SHP77 (cell line): ENCODE measurements around the gene BTBD10.
"Not testable (repeated sequence)": the region's sequence is repeated elsewhere in the genome, so short reads cannot be mapped to it uniquely, and the experiment has no call there.

Experiments
- DNase-seq, 2 experiments: peaks; one replicate each; lab custom pipeline; 2025; lab: John Stamatoyannopoulos, UW

Gene BTBD10

DNA sequence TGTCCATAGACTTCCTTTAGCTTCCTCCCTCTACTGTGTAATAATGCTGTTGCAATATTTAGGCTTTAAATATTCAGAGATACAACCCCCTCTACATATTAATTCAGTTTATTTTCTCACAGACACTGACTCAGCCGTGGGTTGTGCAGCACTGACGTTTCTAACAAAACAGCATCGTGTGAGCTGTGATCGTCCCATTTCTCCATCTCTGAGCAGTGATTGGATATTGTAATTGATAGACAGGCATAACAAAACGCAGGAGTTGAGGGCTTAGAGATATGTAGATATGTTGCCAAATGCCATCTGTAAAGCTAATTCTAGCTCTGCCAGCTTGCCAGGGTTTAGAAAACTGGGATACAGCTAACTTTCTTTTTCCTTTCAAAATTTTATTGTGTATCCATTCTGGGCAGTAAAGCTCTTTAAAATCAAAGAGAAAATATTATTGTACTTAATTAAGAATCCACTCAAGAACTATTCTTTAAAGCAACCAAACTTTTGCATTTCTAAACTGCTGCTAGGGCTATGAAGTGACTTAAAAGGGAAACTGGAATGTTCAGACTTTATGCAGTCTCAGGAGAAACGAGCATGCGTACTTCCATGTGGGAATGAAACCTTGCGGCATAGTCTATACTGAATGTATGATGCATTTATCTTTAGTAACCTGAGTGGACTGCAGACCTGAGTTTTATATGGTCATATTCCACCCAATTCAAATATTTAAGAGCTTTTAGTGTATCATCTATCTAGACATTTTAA is 22.7 kb downstream of the BTBD10 start:
- peak; percentile 4 to 15 for DNase-seq

DNA sequence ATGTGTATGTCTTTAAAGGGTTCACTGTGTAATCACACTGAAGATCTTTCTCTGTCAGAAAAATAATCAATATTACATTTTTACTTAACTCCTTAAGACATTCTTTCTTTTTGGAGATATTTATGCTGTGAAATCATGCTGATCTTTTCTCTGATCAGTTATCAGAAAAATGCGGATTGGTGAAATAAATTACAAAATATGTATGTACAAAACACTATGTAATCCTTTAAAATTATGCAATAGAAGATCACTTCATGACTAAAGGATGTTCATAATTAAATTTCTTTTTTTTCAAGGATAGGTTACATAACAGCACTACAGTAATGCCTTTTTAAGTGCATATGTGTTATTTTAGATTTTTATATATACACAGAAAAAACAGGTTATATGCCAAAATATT is 24.7 kb downstream of the BTBD10 start:
- DNase-seq: no peak

DNA sequence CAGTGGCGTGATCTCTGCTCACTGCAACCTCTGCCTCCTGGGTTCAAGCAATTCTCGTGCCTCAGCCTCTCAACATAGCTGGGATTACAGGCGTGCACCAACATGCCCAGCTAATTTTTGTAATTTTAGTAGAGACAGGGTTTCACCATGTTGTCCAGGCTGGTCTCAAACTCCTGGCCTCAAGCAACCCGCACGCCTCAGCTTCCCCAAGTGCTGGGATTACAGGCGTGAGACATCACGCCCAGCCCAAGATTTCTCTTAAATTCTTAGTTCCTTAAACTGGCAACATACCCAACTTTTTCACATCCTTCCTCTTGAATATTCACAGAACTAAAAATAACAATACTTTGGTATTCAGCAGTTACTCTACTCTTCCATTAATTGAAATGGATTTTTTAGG is 26.2 kb downstream of the BTBD10 start:
- DNase-seq: not testable (repeated sequence)

DNA sequence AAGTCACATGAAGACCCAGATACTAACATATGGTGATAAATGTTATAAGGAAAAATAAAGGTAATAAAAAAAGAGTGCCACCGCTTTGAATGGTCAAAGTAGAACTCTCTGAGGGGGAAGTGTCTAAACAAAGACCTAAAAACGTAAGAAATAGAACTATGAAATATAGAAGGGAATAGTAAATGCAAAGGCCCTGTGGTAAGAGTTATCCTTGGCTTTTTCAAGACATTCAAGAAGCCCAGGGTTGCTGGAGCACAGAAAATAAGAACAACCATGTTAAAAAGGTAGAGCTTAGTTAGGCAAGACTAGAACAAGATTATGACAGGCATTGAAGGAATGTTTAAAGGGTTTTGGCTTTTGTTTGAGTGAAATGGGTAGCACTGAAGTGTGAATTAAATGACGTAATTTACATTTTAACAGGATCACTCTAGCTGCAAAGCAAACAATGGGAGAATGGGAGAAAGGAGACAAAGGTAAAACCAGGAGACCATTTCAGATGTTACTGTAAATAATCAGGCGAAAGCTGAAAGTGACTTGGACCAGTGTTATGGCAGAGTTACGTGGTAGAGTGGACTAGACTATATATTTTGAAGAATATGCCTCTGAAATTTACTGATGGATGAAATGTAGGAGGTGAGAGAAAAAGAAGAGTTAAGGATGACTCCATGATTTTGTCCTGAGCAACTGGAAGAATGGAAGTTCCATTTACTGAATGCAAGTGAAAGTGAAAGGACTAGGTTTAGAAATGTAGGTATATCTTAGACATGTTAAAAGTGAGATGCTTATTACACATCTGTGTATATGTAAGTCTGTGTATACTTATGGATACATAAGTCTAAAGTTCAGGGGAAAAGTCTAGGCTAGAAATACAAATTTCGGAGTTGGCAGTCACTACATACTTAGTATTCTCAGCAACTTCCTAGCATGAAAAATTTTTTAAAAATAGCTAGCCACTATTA is 28.5 kb downstream of the BTBD10 start:
- no peak for DNase-seq

DNA sequence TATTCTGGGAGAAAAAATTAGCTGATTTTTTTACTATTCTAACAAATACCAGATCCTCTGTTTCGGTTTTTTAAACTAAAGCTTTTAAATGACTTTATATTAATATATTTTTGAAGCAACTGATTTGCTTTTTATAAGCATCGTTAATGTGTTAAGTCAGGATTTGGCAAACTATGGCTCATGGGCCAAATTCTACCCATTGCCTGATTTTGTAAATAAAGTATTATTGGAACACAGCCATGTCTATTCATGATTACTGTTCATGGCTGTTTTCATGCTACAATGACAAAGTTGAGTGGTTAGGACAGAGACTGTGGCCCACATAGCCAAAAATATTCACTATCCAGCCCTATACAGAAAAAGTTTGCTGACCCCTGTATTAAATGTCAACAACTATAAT is 29.6 kb downstream of the BTBD10 start:
- DNase-seq: no peak

DNA sequence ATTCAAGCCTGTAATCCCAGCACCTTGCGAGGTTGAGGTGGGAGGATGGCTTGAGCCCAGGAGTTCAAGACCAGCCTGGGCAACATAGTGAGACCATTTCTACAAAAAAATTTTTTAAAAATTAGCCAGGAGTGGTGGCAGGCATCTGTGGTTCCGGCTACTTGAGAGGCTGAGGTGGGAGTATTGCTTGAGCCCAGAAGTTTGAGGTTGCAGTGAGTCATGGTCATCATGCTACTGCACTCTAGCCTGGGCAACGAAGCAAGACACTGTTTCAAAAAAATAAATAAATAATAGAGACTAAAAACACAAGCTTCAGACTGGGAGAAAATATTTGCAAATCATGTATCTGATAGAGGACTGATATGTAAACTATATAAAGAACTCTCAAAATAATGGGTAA is 33.2 kb downstream of the BTBD10 start:
- DNase-seq: no peak

DNA sequence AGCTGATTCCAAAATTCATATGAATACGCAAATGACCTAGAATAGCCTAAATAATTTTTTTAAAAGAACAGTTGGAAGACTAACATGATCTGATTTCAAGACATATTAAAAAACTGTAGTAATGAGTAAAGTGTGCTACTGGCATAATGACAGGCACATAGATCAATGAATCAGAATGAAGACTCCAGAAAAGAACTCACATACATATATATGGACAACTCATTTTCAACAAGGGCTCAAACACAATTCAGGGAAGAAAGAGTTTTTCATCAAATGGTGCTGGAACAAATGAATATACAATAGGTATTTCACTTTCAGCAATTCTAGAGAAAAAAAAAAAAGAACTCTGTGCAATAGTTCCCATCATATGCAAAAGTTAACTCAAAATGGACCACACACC is 33.7 kb downstream of the BTBD10 start:
- DNase-seq: no peak

DNA sequence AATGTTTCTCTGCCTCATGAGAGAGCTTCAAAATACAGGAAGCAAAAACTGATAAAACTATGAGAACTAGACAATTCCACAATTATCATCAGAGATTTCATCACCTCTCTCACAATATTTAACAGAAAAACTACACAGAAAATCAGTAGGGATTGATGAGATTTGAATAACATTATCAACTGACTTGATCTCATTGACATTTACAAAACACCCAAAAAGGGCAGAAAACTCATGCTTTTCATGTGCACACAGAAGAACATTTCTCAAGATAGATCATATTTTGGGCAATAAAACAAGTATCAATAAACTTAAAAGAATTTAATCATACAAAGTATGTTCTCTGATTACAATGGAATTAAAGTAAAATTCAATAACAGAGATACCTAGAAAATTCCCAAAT is 35.6 kb downstream of the BTBD10 start:
- no peak for DNase-seq

DNA sequence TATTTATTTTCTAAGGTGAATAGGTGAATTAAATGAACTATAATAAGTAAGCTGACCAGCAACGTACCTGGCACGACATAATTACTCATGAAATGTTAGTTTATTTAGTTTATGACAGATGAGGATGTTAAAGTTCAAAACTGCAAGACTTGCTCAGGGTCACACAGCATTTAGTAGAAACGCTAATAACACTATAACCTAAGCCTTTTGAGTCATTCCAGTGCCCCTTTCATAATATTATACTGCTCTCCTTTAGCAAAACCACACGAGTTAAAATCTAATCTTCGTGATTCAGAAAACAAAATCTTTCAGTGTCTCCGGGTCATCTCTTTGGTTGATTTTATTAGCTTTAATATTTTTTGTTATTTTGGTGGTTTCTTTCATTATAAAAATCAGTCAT is 39.6 kb downstream of the BTBD10 start:
- no peak for DNase-seq

DNA sequence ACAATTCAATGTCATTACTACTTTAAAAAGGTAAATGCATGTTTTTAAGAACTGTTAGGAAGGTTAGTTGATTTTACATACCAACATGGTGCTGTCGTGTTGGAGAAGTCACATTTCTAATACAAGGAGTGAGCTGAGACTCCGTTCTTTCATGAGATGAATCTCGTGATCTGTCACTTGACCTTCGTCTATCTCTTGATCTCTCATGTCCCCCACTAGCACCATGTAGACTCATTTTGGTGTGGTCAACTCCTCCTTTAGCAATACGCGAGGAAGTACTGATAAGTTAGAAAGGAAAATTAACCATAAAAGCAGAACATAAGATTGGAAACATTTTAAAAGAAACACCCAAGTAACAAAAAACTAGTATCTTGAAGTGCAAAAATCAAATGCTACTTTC is 41.5 kb downstream of the BTBD10 start:
- DNase-seq: no peak

DNA sequence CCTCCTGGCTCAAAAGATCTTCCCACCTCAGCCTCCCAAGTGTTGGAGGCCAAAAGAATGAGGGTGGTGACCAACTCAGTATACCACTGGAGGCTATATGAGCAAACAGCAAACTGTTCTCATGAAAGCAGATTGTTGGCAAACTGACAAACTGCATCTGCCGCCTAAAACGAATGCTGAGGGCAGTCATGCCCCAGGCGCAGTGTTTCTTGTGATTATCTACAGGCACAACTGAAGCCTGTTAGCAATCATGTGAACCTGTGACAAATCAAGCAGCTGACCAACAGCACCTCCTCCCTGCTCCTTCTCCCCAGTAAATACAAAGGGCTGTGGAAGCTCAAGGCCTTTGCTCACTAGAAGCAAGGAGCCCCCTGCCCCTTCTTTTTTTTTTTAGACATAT is 47.8 kb downstream of the BTBD10 start:
- DNase-seq: no peak

DNA sequence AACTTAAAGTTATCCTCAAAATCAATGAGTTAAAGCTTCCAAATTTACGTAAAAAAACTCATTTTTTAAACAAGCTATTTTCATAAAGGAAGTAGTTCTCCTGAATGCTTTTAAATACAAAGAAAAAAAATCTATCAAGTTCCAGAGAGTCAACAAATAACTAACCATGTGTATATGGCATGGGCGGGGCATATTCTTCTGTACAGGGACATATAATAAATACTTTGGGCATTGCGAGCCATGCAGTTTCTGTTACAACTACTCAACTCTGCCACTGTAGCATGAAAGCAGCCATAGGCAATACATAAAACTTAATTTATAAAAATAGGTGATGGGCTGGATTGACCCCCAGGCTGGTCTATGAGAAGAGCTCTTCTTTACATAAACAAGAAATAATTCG is 57.8 kb downstream of the BTBD10 start:
- DNase-seq: no peak

DNA sequence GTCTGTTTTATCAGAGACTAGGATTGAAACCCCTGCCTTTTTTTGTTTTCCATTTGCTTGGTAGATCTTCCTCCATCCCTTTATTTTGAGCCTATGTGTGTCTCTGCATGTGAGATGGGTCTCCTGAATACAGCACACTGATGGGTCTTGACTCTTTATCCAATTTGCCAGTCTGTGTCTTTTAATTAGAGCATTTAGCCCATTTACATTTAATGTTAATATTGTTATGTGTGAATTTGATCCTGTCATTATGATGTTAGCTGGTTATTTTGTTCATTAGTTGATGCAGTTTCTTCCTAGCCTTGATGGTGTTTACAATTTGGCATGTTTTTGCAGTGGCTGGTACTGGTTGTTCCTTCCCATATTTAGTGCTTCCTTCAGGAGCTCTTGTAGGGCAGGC is 64.7 kb downstream of the BTBD10 start:
- not testable (repeated sequence) for DNase-seq

DNA sequence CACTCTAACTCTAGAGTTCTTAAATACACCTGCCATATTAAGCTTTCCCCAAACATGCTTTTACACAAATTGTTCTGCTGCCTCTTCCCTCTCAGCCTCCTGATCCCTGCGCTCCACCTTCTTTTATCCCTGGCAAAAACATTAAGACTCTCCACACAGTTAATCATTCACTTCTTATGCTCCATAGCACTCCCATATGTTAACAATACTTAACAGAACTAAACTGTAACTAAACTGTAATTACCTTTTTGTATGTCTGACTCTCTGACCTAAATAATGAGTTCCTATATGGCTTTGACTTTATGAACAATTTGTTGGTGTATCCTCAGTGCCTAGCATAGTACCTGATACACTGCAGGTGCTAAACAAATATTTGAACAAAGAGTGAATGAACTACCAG is 71.8 kb downstream of the BTBD10 start:
- DNase-seq: no peak

DNA sequence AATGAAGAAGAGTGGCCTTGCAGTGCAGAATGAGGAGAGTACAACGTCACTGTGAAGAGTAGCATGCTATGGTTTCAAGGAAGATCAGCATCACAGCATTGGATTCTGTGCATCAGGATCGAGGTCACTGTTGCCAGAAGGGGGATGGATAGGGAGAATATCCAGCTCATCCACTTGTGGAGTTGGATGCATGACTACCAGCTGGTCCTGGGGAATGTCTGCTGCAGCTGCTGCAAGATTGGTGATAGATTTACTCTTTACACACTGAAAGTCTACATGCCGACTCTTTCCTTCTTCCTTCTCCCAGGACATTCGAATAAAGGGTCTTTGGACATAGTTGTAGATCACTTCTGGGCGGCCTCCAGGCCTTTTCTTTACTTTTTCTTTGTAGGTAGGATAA is 74.3 kb downstream of the BTBD10 start:
- DNase-seq: no peak

DNA sequence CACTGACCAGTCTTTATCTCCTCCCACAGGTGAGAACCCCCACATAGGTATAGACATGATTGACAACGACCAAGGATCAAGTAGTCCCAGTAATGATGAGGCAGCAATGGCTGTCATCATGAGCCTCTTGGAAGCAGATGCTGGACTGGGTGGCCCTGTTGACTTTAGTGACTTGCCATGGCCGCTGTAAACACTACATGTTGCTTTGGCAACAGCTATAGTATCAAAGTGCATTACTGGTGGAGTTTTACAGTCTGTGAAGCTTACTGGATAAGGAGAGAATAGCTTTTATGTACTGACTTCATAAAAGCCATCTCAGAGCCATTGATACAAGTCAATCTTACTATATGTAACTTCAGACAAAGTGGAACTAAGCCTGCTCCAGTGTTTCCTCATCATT is 76.5 kb downstream of the BTBD10 start:
- no peak for DNase-seq

DNA sequence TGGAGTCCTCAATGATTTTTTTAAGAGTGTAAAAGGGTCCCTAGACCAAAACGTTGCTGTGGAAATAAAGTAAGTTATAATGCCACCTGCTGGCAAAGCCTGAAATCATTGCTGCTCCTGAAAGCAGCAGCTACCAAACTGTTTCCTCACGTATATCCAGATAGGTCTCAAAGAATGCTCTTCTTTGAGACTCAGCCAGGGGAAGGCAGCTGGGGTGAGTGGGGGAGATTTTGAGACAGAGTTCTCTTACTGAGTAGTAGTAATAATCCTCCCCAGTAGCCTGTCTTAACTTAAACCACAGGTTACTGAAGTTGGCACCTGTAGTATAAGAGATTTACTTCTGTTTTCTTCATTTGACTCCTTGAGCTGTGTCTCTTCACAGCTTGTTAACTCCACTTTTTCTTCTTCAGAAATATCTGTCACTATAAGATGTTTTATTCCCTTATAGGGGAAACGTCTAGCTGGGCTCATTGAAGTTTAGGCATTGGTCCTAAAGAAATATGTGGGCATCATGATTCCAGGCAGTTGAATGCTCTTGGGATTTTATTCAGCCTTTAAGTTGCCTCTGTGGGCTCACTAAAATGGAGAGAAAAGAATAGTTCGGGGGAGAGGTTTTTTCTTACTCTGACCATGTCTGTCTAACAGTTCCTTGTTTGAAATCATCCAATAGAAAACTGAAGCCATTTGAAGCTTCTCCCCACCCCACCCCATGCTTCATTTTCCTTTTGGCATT is 77.9 kb downstream of the BTBD10 start:
- DNase-seq: no peak

DNA sequence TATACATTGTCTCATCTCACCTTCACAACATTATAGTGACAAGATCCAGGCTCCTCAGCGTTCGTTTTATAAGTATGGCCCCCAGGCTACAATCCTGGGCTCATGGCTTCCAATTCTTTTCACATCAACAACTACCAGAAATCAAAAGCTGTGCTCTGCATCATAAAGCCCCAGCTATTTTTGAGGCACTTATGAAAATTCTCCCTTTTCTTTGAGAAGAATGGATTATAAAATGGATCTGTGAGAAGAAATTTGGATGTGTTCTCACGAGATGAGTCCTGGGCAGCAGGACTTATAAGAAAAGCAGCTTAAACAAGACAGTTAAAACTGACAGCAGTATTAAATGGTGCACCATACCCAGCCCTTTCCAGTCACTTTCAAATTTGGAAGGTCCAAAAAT is 80.3 kb downstream of the BTBD10 start:
- no peak for DNase-seq

DNA sequence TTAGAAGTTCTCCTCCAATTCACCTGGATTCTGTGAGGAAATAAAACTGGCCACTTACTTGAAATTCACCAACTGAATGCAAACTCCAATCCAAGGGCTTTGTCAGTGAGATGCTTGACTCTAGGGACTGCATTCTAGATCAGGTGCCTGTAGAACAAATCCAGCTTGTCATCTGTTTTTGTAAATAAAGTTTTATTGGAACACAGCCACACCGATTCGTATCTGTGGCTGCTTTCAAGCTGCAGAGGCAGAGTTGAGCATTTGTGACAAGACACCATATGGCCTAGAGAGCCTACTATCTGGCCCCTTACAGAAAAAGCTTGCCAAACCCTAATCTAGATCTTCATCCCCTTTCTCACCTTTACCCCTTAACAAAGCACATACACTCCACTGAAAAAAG is 82.3 kb downstream of the BTBD10 start:
- no peak for DNase-seq

DNA sequence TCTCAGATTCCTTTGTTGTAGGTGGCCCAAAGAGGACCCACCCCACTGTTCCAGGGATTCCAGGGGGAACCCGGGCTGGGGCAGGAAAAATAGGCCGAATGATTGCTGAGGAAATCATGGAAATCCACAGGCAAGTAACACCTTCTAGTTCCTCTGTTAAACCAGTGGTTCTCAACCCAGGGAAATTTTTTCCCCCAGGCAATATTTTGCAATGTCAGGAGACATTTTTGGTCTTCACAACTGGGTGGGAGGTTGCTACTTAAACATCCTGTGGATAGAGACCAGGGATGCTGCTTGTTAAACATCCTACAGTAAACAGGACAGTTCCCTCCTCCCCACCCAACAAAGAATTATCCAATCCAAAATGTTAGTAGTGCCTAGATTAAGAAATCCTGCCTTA is 84.7 kb downstream of the BTBD10 start:
- no peak for DNase-seq

DNA sequence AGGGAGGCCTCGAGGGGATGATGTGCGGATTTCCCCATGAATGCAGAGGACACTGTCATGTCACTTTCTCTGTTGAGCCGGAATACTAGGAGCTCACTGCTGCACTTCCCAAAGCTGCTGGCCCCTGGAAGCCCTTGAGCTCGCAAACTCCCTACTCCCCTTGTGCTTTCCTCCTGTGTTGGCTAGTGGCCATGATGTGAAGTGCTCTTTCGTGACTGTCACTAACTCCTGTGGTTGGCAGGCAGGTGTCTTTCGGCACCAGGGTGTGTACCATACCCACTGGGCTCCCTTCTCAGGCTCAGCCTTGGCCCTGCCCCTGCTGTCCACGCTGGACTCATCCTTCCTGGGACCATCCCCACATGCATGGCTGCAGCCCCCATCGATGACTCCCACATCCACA is 86.2 kb downstream of the BTBD10 start:
- no peak for DNase-seq

DNA sequence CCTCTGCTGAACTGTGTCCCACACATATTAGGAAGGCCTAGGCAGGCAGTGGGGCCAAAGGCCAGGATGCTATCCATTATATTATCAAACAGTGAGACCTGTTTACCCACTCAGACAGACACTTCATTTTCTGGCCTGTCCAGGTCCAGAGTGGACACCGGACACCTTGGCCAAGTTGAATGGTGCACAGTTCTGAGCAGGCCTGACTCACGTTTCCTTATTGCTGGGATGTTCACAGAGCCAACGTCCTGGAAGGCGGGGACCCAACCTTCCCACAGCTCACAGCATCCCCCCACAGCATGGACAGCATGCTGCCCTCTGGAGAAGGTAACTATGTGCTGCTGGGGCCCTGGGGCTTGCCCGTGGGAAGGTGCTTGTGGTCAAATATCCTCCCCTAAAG is 86.6 kb downstream of the BTBD10 start:
- DNase-seq: no peak

DNA sequence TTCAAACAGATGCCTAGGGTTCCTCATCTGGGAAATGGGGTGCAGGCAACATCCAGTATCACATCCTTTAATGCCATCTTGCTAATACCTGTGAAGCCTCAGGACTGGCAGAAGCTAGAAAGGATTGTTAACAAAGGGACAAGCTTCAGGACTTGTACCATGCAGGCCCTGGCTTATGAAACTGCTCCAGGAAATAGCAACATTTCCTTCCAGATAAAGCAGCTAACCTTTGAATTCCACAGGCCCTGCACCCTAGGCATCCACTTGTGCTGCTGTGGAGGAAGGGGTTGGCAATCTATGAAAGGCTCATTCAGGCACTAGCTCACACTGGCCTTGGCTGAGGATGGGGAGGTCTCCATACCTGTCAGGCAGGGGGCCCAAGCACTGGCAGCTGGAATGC is 87.2 kb downstream of the BTBD10 start:
- no peak for DNase-seq
